ENCODE measurements around the gene PRPF39. TPM values are rescaled to one million over a fixed set of nuclear protein-coding genes. Genes with fewer than 3 reads are reported as not detected.

PRPF39 gene
- total and polyA plus RNA-seq, 9 donors = 20.9 to 50.5 (median 29.2) TPM

- H3K27ac ChIP-seq = no peak overlapping the region
- intact Hi-C loops (cut with DNase I) = no loop called here
- H3K36me3 ChIP-seq = no peaks in the 10 kb centered on the region
- TF ChIP-seq CTCF (IDR thresholded peaks at IDR 0.05) (no peak), POLR2A (IDR thresholded peaks at IDR 0.05) (no peak), EP300 (IDR thresholded peaks at IDR 0.05) (no peak)
- H3K9me3 ChIP-seq = no peaks in the 10 kb centered on the region
- no peak for DNase-seq
- no peaks in the 10 kb centered on the region for H3K4me1 ChIP-seq (ENCODE audit: insufficient read depth)
- no peaks in the 10 kb centered on the region for H3K27me3 ChIP-seq
- no peak overlapping the region for H3K4me3 ChIP-seq
- 86 to 90% (median 87%) methylated on average over 4 of the region's 4 CpGs for WGBS, 3 donors
These were observed 66.5 kb downstream of the PRPF39 start for GRCh38 chr14:45150386-45150890.

GRCh38 chr14:45156067-45156466 lies 72.2 kb downstream of the PRPF39 start:
- no peak overlapping the region for H3K27ac ChIP-seq
- no peak overlapping the region for H3K4me3 ChIP-seq
- no peaks in the 10 kb centered on the region for H3K36me3 ChIP-seq
- H3K4me1 ChIP-seq (ENCODE audit: insufficient read depth) = no peaks in the 10 kb centered on the region
- no peaks in the 10 kb centered on the region for H3K9me3 ChIP-seq
- H3K27me3 ChIP-seq = no peaks in the 10 kb centered on the region
- intact Hi-C loops (cut with DNase I) = no loop called here
- DNase-seq = no peak
- TF ChIP-seq POLR2A (IDR thresholded peaks at IDR 0.05) = no peak

Small RNA genes lying within 50 kb of the gene (small RNA-seq; reads per million reads assigned to genes)
- gene RF00151 = 0.15 reads per million
- gene SNORD127 = 6,604 reads per million, percentile 99 among the genes with 10 or more reads in this experiment

Other genes starting within 250 kb of the PRPF39 start
- gene KLHL28, start 122.2 kb upstream of the PRPF39 start, total RNA-seq = 10 to 100 TPM in 6 of 7 donors, 1 to 10 TPM in 1; 9.3 to 16.4 (median 15.6) TPM
- 1 to 10 TPM; 4.4 to 6.6 TPM for gene KLHL28, start 122.2 kb upstream of the PRPF39 start, polyA plus RNA-seq
- 10 to 100 TPM; 17.8 to 28.3 (median 21.8) TPM for gene TOGARAM1, start 121.9 kb upstream of the PRPF39 start, total RNA-seq
- 10 to 100 TPM in 1 of 2 donors, 1 to 10 TPM in 1; 8.4 to 18.4 TPM for gene TOGARAM1, start 121.9 kb upstream of the PRPF39 start, polyA plus RNA-seq
- gene FKBP3, start 50.4 kb downstream of the PRPF39 start, total RNA-seq = 10 to 100 TPM; 38.3 to 50.8 (median 43.5) TPM
- gene FKBP3, start 50.4 kb downstream of the PRPF39 start, polyA plus RNA-seq = 10 to 100 TPM; 41.5 to 65.9 TPM
- gene FANCM, start 51.8 kb downstream of the PRPF39 start, total RNA-seq = 1 to 10 TPM; 4.4 to 9.1 (median 6.2) TPM
- gene FANCM, start 51.8 kb downstream of the PRPF39 start, polyA plus RNA-seq = 1 to 10 TPM; 2.4 to 3.0 TPM
- 10 to 100 TPM; 14.7 to 44.3 (median 20.8) TPM for gene MIS18BP1, start 169.1 kb downstream of the PRPF39 start, total RNA-seq
- 10 to 100 TPM; 12.5 to 14.5 TPM for gene MIS18BP1, start 169.1 kb downstream of the PRPF39 start, polyA plus RNA-seq

Data from ovary (tissue), 9 donors.